Measurements from ENCODE around the gene GHITM. TPM values are rescaled to one million over a fixed set of nuclear protein-coding genes. Genes with fewer than 3 reads are reported as not detected.

Gene GHITM
- total and polyA plus RNA-seq, 2 of the 13 experiments (the other 11 are each of a cell fraction or from before 2014, with no cell fraction given), result 163 to 212 TPM

GRCh38 chr10:84163996-84164395 is 24.7 kb downstream of the GHITM start:
- CTCF ChIA-PET (ENCODE audit: low intra/inter-chr PET ratio, low total read pairs), result no interaction called here
- Histone ChIP-seq H4K20me1 (ENCODE audit: insufficient read depth, low read length) (no peaks in the 10 kb centered on the region), H3K9me3 (ENCODE audit: low read length) (no peaks in the 10 kb centered on the region), H3K27me3 (ENCODE audit: control insufficient read depth in 1 of 2, insufficient read depth in 2 of 2, low read length in 2 of 2) (peaks cover 1 to 13% of the 10 kb centered on the region in 2 experiments; a peak in 3 of 5 replicates), H3K27ac (ENCODE audit: extremely low read length, insufficient read depth, low read length) (no peak overlapping the region), H3K9ac (ENCODE audit: insufficient read depth, low read depth, low read length) (no peak overlapping the region), H3K4me2 (ENCODE audit: low read depth, low read length) (no peak overlapping the region), H3K4me3 (replicated peaks in 1 of 3; ENCODE audit: insufficient read depth in 1 of 3, low read depth in 2 of 3, low read length in 3 of 3) (no peak overlapping the region), H3K4me1 (ENCODE audit: insufficient read depth, low read length) (0 out of 2 replicates have a peak, but pooled peaks cover 10% of the 10 kb centered on the region), H2AFZ (ENCODE audit: low read length) (no peak overlapping the region), H3K79me2 (ENCODE audit: insufficient read depth, low read length) (no peaks in the 10 kb centered on the region), H3K36me3 (replicated peaks in 1 of 2; ENCODE audit: control insufficient read depth in 1 of 2, insufficient read depth in 2 of 2, low read length in 2 of 2) (no peaks in the 10 kb centered on the region)
- POLR2A ChIA-PET, result no interaction called here
- WGBS (ENCODE audit: low lambda C conversion rate), result 15% methylated on average over 2 of the region's 2 CpGs
- intact Hi-C loops (cut with micrococcal nuclease; ENCODE audit: unreplicated experiment) (no loop called here), in situ Hi-C loops (cut with HindIII; ENCODE audit: extremely low pct_ligation_motif_present, low pct_unique_long_range_greater_than_20kb) (no loop called here)
- FAIRE-seq (no peak), DNase-seq (ENCODE audit: low spot score) (no peak), ATAC-seq (no peak)
- no peak for TF ChIP-seq TBX2 (CRISPR knock-in tag; IDR thresholded peaks at IDR 0.05; ENCODE audit: borderline replicate concordance)
- no peak for TF ChIP-seq ZKSCAN8 (CRISPR knock-in tag; IDR thresholded peaks at IDR 0.05; ENCODE audit: borderline replicate concordance)
- TF ChIP-seq ZGPAT (CRISPR knock-in tag; IDR thresholded peaks at IDR 0.05), result no peak
- TF ChIP-seq ZNF430 (CRISPR knock-in tag; IDR thresholded peaks at IDR 0.05), result no peak
- no peak for TF ChIP-seq E2F1 (CRISPR knock-in tag; IDR thresholded peaks at IDR 0.05)
- no peak for TF ChIP-seq CCAR2 (optimal IDR thresholded peaks at IDR 0.05; ENCODE audit: low read depth, low read length)
- TF ChIP-seq ZNF329 (CRISPR knock-in tag; IDR thresholded peaks at IDR 0.05; ENCODE audit: low read depth), result no peak
- TF ChIP-seq ZNF512 (CRISPR knock-in tag; IDR thresholded peaks at IDR 0.05), result no peak
- no peak for TF ChIP-seq DR1 (CRISPR knock-in tag; IDR thresholded peaks at IDR 0.05)
- TF ChIP-seq ZC3H4 (CRISPR knock-in tag; IDR thresholded peaks at IDR 0.05; ENCODE audit: borderline replicate concordance), result no peak
- TF ChIP-seq BORCS8-MEF2B (CRISPR knock-in tag; IDR thresholded peaks at IDR 0.05), result no peak
- TF ChIP-seq ZNF557 (CRISPR knock-in tag; IDR thresholded peaks at IDR 0.05), result no peak
- TF ChIP-seq ZNF10 (CRISPR knock-in tag; IDR thresholded peaks at IDR 0.05; ENCODE audit: borderline replicate concordance, low read depth), result no peak
- no peak for TF ChIP-seq IRX3 (CRISPR knock-in tag; IDR thresholded peaks at IDR 0.05; ENCODE audit: borderline replicate concordance, low read depth)
- TF ChIP-seq MXD3 (CRISPR knock-in tag; IDR thresholded peaks at IDR 0.05), result no peak
- no peak for TF ChIP-seq ETS1 (CRISPR knock-in tag; IDR thresholded peaks at IDR 0.05)
- no TSS peak for BruUV-seq (replicated peaks)

Measured in HepG2 (cell line).